Omental fat pad (tissue), 4 donors: ENCODE results near the gene AP4B1. TPM values are rescaled to one million over a fixed set of nuclear protein-coding genes. Genes with fewer than 3 reads are reported as not detected.

Experiments used
- ATAC-seq: fragments of 150-250 bp; one replicate; pipeline ENCODE4 v1.9.1; 2016; ENCODE audit warnings: mild to moderate bottlenecking, moderate library complexity; ENCODE audit not compliant: low FRiP score
- DNase-seq: peaks from one replicate; pipeline ENCODE4 v3.0.0-alpha.2; 2019; ENCODE audit warnings: low spot score
- total RNA-seq, 4 donors: library from RNA; depleted of rRNA; stranded (reverse); fragments of >200 nt; gene quantifications; one replicate each; pipeline ENCODE4 v1.1.0, GENCODE V29; 2016
- TF ChIP-seq, protein P1 (sequence below), 3 donors: fragments of 450-650 bp; IDR thresholded peaks; one replicate each; pipeline ENCODE4 v1.5.1; 2016 to 2017; ENCODE audit warnings: antibody characterized with exemption in 3 of 3, mild to moderate bottlenecking in 3 of 3, moderate library complexity in 2 of 3

The AP4B1 gene
- total RNA-seq, 4 donors from 2014 or later = 9.3 to 17.2 (median 15.6) TPM

DNA sequence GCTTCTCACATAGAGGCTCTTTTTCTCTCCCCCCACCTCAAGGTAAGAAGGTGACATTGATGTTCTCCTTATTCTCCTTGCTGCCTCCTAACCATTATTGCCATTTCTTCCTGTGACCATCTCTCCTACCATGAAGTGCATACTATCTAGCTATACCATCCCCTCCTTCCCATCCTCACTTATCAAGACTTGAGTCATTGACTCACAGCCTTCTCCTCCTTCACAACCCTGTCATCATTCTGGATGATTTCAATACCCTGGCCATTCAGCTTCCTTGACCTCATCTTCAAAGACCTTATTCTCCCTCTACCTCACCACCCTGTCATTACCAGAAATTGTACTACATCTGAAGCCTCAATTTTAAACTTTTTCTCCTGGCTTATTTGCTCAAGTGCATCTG lies 13.6 kb upstream of the AP4B1 start:
- TF ChIP-seq, protein P1, sequence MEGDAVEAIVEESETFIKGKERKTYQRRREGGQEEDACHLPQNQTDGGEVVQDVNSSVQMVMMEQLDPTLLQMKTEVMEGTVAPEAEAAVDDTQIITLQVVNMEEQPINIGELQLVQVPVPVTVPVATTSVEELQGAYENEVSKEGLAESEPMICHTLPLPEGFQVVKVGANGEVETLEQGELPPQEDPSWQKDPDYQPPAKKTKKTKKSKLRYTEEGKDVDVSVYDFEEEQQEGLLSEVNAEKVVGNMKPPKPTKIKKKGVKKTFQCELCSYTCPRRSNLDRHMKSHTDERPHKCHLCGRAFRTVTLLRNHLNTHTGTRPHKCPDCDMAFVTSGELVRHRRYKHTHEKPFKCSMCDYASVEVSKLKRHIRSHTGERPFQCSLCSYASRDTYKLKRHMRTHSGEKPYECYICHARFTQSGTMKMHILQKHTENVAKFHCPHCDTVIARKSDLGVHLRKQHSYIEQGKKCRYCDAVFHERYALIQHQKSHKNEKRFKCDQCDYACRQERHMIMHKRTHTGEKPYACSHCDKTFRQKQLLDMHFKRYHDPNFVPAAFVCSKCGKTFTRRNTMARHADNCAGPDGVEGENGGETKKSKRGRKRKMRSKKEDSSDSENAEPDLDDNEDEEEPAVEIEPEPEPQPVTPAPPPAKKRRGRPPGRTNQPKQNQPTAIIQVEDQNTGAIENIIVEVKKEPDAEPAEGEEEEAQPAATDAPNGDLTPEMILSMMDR (IDR thresholded peaks at IDR 0.05) = no peak
- DNase-seq (no peak), ATAC-seq (no peak)

DNA sequence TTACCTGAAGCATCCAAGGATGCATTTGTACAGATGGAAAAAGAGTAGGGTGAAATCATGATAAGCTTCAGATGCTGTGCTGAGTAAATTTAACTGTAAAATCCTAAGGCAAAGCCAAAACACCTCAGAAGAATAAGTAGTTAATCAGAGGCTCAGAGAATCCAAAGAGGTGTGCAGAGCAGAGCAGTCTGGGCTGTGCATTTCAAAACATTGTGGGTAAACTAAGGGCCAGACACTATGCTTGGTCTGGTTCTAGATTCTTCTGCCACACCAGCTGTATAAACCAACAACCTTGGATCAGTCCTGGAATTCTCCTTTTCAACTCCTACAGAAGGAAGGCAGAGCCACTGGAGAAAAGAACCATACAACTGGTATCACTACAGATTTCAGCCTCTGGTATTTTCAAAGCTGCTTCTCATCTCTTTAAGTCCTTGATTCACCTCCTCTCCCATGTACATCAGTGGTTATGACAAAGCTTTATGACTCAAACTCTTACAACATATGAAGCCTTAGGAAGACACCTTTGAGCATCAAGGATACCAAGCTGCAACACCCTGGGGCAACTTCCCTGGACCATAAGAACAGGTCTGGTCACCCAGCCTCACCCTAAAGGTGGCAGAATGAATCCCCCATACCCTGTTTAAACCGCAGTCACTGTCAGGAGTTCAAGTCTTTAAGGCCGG lies 12.9 kb upstream of the AP4B1 start:
- DNase-seq (no peak), ATAC-seq (no peak)
- TF ChIP-seq, protein P1 (IDR thresholded peaks at IDR 0.05) = no peak

DNA sequence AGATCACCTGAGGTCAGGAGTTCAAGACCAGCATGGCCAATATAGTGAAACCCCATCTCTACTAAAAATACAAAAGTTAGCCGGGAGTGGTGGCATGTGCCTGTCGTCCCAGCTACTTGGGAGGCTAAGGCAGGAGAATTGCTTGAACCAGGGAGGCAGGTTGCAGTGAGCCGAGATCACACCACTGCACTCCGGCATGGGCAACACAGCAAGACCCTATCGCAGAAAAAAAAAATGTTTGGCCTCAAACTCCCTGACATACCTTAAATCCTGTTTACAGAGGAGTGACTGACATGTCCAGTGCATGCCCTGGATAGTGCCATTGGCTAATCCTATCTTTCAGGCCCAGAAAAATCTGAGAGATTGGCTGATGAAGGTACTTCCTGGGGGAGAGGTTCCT lies 12.4 kb upstream of the AP4B1 start:
- DNase-seq (no peak), ATAC-seq (no peak)
- TF ChIP-seq, protein P1 (IDR thresholded peaks at IDR 0.05) = no peak

DNA sequence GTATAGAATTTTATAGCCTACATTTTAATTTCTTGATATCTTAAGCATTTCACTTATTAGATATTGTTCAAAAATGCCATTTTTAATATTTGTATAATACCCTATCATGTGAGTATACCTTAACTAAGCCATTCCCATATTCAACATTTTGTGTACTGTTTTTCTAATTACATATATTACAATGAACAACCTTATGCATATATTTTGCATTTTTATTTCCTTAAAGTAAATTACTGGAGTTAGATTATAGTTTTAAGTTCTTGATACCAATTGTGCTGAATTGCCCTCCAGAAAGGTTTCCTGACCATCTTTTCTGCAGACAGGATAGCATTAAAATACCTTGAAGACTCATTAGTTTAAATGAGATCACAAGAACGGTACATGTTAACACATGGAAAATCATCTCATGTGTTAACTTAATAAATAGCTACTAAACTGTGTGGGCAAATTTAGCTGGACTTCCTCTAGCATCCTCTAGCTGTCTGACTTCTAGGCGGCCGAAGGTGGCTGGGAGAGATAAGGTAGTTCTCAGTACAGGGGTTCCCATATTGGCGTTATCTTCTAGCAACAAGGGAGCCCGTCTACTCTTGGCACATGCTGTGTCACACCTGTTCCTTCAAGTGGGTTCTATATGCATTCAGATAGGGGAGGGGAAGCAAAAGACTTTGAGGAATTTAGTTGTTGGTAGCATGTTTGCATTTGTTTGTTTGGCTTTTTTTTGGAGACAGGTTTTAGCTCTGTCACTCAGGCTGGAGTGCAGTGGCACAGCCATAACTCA lies 9.5 kb upstream of the AP4B1 start:
- TF ChIP-seq, protein P1 (IDR thresholded peaks at IDR 0.05) = no peak
- ATAC-seq = no peak
- no peak for DNase-seq

DNA sequence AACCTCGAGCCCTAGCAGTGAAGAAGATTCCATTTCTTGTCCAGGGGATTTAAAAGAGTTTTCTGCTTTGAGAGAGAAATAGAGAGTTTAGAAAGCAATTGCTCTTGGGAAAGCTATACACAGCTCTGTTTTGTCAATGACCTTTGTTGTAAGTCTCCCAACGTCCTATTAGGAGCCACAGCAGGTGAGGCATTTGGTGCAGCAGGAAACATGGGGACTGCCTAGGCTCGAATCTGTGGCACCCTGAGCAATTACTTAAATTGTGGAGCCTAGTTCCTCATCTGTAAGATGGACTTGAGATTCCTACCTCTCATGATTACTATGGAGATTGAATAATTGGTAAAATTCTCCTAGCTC lies 8.7 kb upstream of the AP4B1 start:
- TF ChIP-seq, protein P1 (IDR thresholded peaks at IDR 0.05) = no peak
- DNase-seq (no peak), ATAC-seq (no peak)

DNA sequence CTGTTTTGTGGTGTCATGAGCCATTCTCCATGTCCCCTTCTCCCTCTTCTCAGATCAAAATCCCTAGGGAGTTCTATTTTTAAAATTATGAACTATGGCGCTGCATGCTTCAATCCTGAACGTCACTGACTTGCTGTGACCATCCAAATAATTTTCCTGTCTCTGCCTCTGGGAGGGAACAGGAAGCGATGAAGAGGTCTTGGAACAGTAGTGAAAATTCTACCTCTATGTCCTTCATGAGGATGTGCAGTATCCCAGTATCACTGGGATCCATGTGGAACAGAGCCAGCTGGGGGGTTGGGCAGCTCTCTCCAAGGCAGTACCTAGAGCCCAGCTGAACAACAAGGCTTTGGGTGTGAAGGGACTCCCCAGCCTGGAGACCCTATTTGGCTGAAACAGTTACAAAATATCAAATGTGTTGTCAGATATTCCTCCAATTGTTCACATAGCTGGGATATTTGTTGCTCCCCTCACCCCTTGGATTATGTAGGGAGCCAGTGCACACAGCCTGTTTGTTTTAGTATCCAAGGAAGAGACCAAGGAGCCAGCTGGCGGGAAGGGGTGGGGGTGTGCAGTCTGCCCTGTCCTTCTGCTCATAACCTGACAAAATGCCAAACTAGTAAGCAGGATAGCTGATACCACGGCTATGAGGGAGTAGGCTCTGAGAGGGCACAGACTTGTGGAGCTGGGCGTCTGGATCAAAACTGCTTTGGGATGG lies 8.2 kb upstream of the AP4B1 start:
- DNase-seq (no peak), ATAC-seq (peak; percentile 61)
- TF ChIP-seq, protein P1 (IDR thresholded peaks at IDR 0.05) = no peak
